IMR-90 (cell line): ENCODE data around the gene SLC38A9. TPM values are rescaled to one million over a fixed set of nuclear protein-coding genes. Genes with fewer than 3 reads are reported as not detected.

Source experiments
- ATAC-seq: fragments of 200-7000 bp; cut with Tn5 transposase; 2 replicates; pipeline ENCODE4 v1.9.1; 2020; ENCODE audit warnings: low read depth, mild to moderate bottlenecking, moderate library complexity
- BruUV-seq: library from RNA; stranded (reverse); fragments of 400-500 nt; replicated peaks from 2 replicates; lab custom pipeline; 2021; lab: Mats Ljungman, UMichigan
- CTCF ChIA-PET: fragments of 300-600 bp; formaldehyde crosslinking; extraction: SDS; loops from one replicate; lab custom pipeline; 2021; ENCODE audit warnings: antibody characterized with exemption; lab: Yijun Ruan, JAX
- POLR2A ChIA-PET: fragments of 300-600 bp; sonication (Branson Sonifier 250); formaldehyde crosslinking; loops from one replicate; lab custom pipeline; 2022; ENCODE audit warnings: antibody characterized with exemption; ENCODE audit not compliant: unreplicated experiment; lab: Charles Lee
- DNase-seq: peaks from one replicate; pipeline ENCODE4 v3.0.0; 2013
- H2AFZ ChIP-seq: replicated peaks from 2 replicates; pipeline ENCODE3; 2013; ENCODE audit warnings: low read length, mild to moderate bottlenecking; ENCODE audit not compliant: poor library complexity
- H2AK5ac ChIP-seq: 2 replicates; pipeline ENCODE4 v1.6.1; 2013; ENCODE audit warnings: low read depth, low read length, inconsistent platforms
- H2AK9ac ChIP-seq: replicated peaks from 2 replicates; pipeline ENCODE3; 2013; ENCODE audit warnings: mild to moderate bottlenecking, low read depth, low read length, moderate library complexity; ENCODE audit not compliant: poor library complexity
- H2BK120ac ChIP-seq: 2 replicates; pipeline ENCODE4 v1.6.1; 2013; ENCODE audit warnings: low read depth, low read length, inconsistent platforms
- H2BK15ac ChIP-seq: 3 replicates; pipeline ENCODE4 v1.6.1; 2013; ENCODE audit warnings: low read depth, low read length, inconsistent platforms
- H2BK20ac ChIP-seq: 2 replicates; pipeline ENCODE4 v1.6.1; 2013; ENCODE audit warnings: low read depth, mild to moderate bottlenecking, inconsistent platforms, low read length, moderate library complexity
- H2BK5ac ChIP-seq: 2 replicates; pipeline ENCODE4 v1.6.1; 2013; ENCODE audit warnings: mild to moderate bottlenecking, low read depth, low read length, inconsistent platforms; ENCODE audit not compliant: poor library complexity, severe bottlenecking
- H3K14ac ChIP-seq: replicated peaks from 2 replicates; pipeline ENCODE4 v1.6.1; 2013; ENCODE audit warnings: low read depth, low read length, inconsistent platforms
- H3K18ac ChIP-seq: 2 replicates; pipeline ENCODE4 v1.6.1; 2013; ENCODE audit warnings: low read depth, low read length, control low read depth
- H3K23ac ChIP-seq: 2 replicates; pipeline ENCODE4 v1.6.1; 2013; ENCODE audit warnings: low read depth, low read length, inconsistent platforms
- H3K27ac ChIP-seq: 2 replicates; pipeline ENCODE4 v1.5.1; 2013; ENCODE audit warnings: mild to moderate bottlenecking, control low read depth, low read length; ENCODE audit not compliant: insufficient read depth
- H3K27me3 ChIP-seq: 2 replicates; pipeline ENCODE4 v1.6.1; 2013; ENCODE audit warnings: low read length; ENCODE audit not compliant: control insufficient read depth, insufficient read depth
- H3K36me3 ChIP-seq: 2 replicates; pipeline ENCODE4 v1.6.1; 2013; ENCODE audit warnings: low read length, mixed read lengths; ENCODE audit not compliant: control insufficient read depth, insufficient read depth
- H3K4ac ChIP-seq: 2 replicates; pipeline ENCODE4 v1.6.1; 2013; ENCODE audit warnings: low read depth, low read length, inconsistent platforms
- H3K4me1 ChIP-seq: 2 replicates; pipeline ENCODE4 v1.6.1; 2013; ENCODE audit warnings: low read length, mixed read lengths; ENCODE audit not compliant: control insufficient read depth, insufficient read depth
- H3K4me2 ChIP-seq: 2 replicates; pipeline ENCODE4 v1.6.1; 2013; ENCODE audit warnings: low read depth, mild to moderate bottlenecking, control low read depth, low read length, moderate library complexity
- H3K4me3 ChIP-seq: 2 replicates; pipeline ENCODE4 v1.5.1; 2013; ENCODE audit warnings: low read depth, mild to moderate bottlenecking, control low read depth, low read length, moderate library complexity; ENCODE audit not compliant: insufficient read depth
- H3K56ac ChIP-seq: 2 replicates; pipeline ENCODE4 v1.6.1; 2013; ENCODE audit warnings: low read length, inconsistent platforms; ENCODE audit not compliant: insufficient read depth; ENCODE audit errors: extremely low read depth
- H3K79me1 ChIP-seq, 2 experiments: 2 replicates each; pipeline ENCODE4 v1.6.1; 2013; ENCODE audit warnings: low read length in 2 of 2, inconsistent platforms in 1 of 2, low read depth in 1 of 2
- H3K9ac ChIP-seq: 2 replicates; pipeline ENCODE4 v1.6.1; 2013; ENCODE audit warnings: low read depth, low read length, control low read depth
- H3K9me1 ChIP-seq: 2 replicates; pipeline ENCODE4 v1.6.1; 2013; ENCODE audit warnings: low read length, inconsistent platforms; ENCODE audit not compliant: insufficient read depth
- H3K9me3 ChIP-seq: 2 replicates; pipeline ENCODE4 v1.6.1; 2013; ENCODE audit warnings: low read length; ENCODE audit not compliant: control insufficient read depth, insufficient read depth
- H4K20me1 ChIP-seq: 2 replicates; pipeline ENCODE4 v1.6.1; 2013; ENCODE audit warnings: low read length, inconsistent platforms; ENCODE audit not compliant: insufficient read depth
- H4K5ac ChIP-seq: 2 replicates; pipeline ENCODE4 v1.6.1; 2013; ENCODE audit warnings: mild to moderate bottlenecking, low read depth, low read length, control low read depth
- H4K8ac ChIP-seq, 2 experiments: 2 replicates each; pipeline ENCODE4 v1.6.1; 2013; ENCODE audit warnings: low read depth in 2 of 2, low read length in 2 of 2, control low read depth in 1 of 2, inconsistent platforms in 1 of 2
- H4K91ac ChIP-seq: 2 replicates; pipeline ENCODE4 v1.6.1; 2013; ENCODE audit warnings: low read depth, low read length, inconsistent platforms; ENCODE audit not compliant: insufficient read depth
- FOS ChIP-seq: fragments of 150-350 bp; IDR thresholded peaks from 2 replicates; pipeline ENCODE4 v1.6.1; 2016; ENCODE audit warnings: low read depth, low read length
- NFE2L2 ChIP-seq: fragments of 150-350 bp; IDR thresholded peaks from 2 replicates; pipeline ENCODE4 v1.6.1; 2016; ENCODE audit warnings: low read depth, mild to moderate bottlenecking, low read length
- WGBS, 2 experiments: methylation state at CpG; one replicate each; pipeline versions ENCODE4 v1.1.5 to v1.1.7; 2013; ENCODE audit warnings: missing lambda C conversion rate in 2 of 2; ENCODE audit not compliant: insufficient read length in 1 of 2; ENCODE audit errors: extremely low coverage in 2 of 2; 5-methylcytosine and 5-hydroxymethylcytosine counted together
- dilution Hi-C: fragments of 300-500 bp; cut with HindIII; formaldehyde crosslinking; loops from one replicate; pipeline ENCODE4 v1.14.3; 2018; ENCODE audit warnings: low sequenced_read_pairs; ENCODE audit not compliant: unreplicated experiment
- in situ Hi-C: fragments of 300-500 bp; cut with MboI; formaldehyde crosslinking; loops from 3 replicates; pipeline ENCODE4 v1.14.3; 2019; ENCODE audit warnings: low sequenced_read_pairs, inconsistent platforms, mixed read lengths
- intact Hi-C: fragments of 100-400 bp; cut with micrococcal nuclease; formaldehyde crosslinking; loops from 2 replicates; pipeline ENCODE4 v1.10.0; 2022
- polyA plus RNA-seq, 3 experiments: library from polyadenylated mRNA; depleted of rRNA; stranded (reverse); fragments of >200 nt; gene quantifications; 2 replicates each; pipeline ENCODE4 v1.2.3, GENCODE V29; 2012; ENCODE audit warnings: low replicate concordance in 1 of 3
- total RNA-seq: library from RNA; depleted of rRNA; stranded (reverse); fragments of >200 nt; gene quantifications from 2 replicates; pipeline ENCODE4 v1.2.3, GENCODE V29; 2012
- TF ChIP-seq, protein P1 (sequence below): fragments of 150-350 bp; IDR thresholded peaks from 2 replicates; pipeline ENCODE4 v1.6.1; 2017; ENCODE audit warnings: mild to moderate bottlenecking, antibody characterized with exemption, low read length, low read depth

SLC38A9 gene
- total and polyA plus RNA-seq, 2 of the 4 experiments (the other 2 are of a cell fraction), result 10.5 to 24.2 TPM

DNA sequence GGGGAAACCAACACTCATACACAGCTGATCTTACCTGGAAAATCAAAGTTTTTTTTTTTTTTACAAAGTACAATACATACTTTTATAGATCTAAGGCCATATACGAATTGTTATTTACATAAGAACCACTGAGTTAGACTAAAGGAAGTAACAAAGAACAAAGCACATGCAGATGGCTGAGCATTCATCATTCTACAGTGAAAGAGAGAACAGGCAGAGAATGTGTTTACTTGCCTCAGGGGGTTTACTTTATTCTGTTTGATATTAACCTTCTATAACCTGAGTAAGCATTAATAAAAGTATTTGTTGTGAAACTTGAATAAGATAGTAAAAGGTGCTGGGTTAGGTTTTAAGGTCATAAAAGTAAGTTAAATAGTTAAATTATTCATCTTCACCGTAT, 54.7 kb downstream of the SLC38A9 start:
- Histone ChIP-seq H3K9me3 (no peaks in the 10 kb centered on the region), H3K4me3 (no peak overlapping the region), H3K36me3 (peaks cover 4% of the 10 kb centered on the region; the same call in 1 of the 2 replicates), H2AK5ac (no peak overlapping the region), H2BK120ac (no peak overlapping the region), H3K4me2 (no peak overlapping the region), H4K8ac (no peak overlapping the region), H3K9ac (no peak overlapping the region), H2AK9ac (no peak overlapping the region), H4K20me1 (no peaks in the 10 kb centered on the region), H3K27me3 (no peaks in the 10 kb centered on the region), H3K27ac (no peak overlapping the region), H3K18ac (no peak overlapping the region), H3K4ac (no peak overlapping the region), H2BK20ac (no peak overlapping the region), H4K91ac (no peak overlapping the region), H2AFZ (no peak overlapping the region), H3K23ac (no peak overlapping the region), H2BK5ac (no peak overlapping the region), H3K79me1 (no peaks in the 10 kb centered on the region), H4K5ac (no peak overlapping the region), H3K4me1 (no peaks in the 10 kb centered on the region), H2BK15ac (no peak overlapping the region), H3K14ac (no peak overlapping the region), H3K9me1 (no peaks in the 10 kb centered on the region), H3K56ac (no peak overlapping the region)
- ChIA-PET POLR2A (no interaction called here), CTCF (no interaction called here)
- no TSS peak for BruUV-seq
- no peak for ATAC-seq
- dilution Hi-C loops (no loop called here), intact Hi-C loops (no loop called here), in situ Hi-C loops (no loop called here)
- no peak for DNase-seq
- no CpG with 5 or more reads among the region's 2 CpGs for WGBS, 2 experiments
- TF ChIP-seq NFE2L2 (no peak), FOS (no peak)
- TF ChIP-seq, protein P1, sequence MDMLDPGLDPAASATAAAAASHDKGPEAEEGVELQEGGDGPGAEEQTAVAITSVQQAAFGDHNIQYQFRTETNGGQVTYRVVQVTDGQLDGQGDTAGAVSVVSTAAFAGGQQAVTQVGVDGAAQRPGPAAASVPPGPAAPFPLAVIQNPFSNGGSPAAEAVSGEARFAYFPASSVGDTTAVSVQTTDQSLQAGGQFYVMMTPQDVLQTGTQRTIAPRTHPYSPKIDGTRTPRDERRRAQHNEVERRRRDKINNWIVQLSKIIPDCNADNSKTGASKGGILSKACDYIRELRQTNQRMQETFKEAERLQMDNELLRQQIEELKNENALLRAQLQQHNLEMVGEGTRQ, result no peak
